Daoy (cell line): ENCODE results near the gene LRRC15. TPM values are rescaled to one million over a fixed set of nuclear protein-coding genes. Genes with fewer than 3 reads are reported as not detected.

ENCODE experiments used
- DNase-seq: peaks from one replicate; pipeline ENCODE4 v3.0.0-alpha.2; 2015; ENCODE audit warnings: low read depth
- total RNA-seq: library from RNA; depleted of rRNA; stranded (reverse); fragments of >200 nt; shearing (Covaris generic); gene quantifications from 2 replicates; pipeline ENCODE4 v1.2.3, GENCODE V29; 2014

LRRC15 gene
- total RNA-seq, 1 experiment from 2014 or later: 2.9 TPM

DNA sequence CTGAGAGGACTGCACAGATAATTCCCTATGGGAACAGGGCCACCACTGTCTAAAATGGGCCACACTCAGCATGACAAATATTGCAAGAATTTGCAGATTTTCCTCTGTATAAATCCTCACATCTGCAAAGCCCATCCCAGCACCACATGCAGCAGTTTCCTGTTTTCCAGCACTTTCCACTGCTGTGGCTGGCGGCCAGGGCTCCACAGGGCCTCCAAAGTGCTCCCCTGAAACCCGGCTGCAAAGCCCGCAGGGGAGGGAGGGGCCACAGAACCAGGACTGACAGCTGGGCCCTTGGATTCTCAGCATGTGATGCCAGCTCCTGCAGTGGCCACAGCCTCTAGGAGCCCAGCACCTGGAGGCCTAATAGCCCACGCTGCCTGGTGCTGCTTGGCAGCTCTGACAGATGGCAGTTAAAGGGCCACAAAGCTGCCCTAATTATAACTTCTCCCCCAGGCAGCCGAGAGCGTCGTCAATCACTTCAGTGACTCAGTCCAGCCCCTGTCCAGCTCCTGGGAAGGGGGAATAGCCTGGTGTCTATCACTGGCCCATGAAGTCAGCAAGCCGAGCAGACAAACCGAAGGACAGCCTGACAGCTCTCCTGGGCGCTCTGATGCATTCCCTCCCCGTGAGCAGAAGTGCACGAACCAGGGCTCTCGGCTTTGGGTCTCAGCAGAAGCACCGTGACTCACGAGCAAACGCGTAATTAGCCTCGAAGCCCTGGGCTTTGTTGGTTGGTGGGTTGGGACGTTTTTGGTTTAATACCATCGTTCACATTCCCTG lies 4.7 kb downstream of the LRRC15 start:
- DNase-seq: peak; percentile 80

DNA sequence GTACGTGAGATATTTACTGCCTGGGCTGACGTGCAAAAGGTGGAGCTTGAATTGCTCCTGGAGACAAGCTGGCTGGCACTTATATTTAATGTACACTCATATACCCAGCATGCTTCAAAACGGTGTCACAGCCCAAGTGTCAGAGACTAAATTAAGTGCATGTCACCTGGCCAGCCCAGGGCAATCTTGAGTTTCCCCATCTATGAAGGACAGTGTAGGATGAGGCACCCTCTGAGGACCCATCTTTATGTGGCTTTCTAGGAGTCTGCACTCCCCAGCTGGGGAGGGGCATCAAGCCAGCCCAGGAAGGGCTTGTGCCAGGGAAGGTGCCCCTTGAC lies 5.3 kb downstream of the LRRC15 start:
- no peak for DNase-seq

GRCh38 chr3:194360568-194360967 lies 9.0 kb downstream of the LRRC15 start:
- DNase-seq: no peak

GRCh38 chr3:194357681-194358080 lies 11.9 kb downstream of the LRRC15 start:
- no peak for DNase-seq

DNA sequence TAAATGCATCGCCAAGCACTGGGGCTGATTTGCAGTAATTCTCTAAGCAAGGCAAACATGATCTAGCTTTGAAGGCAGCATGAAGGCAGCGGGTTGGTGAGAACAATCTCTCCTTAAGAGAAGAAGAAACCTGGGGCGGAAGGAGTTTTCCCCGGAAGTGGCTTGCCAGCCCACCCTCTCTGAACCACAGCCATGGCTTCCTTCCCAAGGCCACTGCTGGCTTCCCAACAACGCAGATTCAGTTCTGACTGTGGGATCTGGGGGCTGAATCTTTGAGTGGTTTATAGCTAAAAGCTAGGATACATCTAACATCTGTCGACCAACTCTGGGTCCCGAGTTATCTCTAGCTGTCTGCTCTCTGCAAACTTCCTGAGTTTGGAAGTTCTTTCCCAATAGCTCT lies 14.2 kb downstream of the LRRC15 start:
- no peak for DNase-seq

DNA sequence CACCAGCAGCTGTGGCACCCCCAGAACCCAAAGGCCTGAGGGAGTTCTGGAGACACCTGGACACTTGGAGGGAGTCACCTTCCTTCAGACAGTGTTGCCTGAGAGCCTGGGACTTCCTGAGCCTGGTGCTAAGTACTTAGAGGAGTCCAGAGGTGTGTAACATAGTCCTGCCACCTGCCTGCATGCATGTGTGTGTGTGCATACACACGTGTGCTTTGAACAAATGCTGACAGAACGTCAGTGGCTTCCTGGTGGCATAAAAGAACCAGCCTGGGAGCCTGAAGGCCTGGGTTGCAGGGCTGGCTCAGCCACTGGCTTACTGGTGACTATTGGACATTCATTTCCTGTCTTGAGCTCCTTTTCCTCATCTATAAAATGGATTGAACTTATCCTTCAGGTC lies 15.2 kb downstream of the LRRC15 start:
- DNase-seq: no peak

DNA sequence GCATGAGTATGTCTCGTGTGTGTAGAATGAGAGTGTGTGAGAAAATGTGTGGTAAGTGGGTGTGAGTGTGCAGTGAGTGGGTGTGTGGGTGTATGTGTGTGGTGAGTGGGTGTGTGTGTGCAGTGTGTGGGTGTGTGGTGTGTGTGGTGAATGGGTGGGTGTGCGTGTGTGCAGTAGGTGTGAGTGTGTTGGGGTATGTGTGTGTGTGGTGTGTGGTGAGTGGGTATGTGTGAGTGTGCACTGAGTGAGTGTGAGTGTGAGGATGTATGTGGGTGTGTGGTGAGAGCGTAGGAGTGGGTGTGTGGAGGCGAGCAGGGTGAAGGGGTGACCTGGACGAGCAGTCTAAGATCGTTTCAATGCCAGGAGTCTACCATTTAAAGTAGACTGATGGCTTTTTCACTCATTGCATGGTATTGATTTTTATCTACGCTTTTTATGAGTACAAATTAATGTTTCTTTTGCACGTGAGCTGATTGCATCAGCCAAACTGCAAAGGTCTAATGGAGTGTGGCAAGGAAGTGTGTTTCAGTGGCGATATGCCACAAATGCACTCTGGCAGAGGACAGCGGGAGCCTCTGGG lies 16.8 kb downstream of the LRRC15 start:
- no peak for DNase-seq

DNA sequence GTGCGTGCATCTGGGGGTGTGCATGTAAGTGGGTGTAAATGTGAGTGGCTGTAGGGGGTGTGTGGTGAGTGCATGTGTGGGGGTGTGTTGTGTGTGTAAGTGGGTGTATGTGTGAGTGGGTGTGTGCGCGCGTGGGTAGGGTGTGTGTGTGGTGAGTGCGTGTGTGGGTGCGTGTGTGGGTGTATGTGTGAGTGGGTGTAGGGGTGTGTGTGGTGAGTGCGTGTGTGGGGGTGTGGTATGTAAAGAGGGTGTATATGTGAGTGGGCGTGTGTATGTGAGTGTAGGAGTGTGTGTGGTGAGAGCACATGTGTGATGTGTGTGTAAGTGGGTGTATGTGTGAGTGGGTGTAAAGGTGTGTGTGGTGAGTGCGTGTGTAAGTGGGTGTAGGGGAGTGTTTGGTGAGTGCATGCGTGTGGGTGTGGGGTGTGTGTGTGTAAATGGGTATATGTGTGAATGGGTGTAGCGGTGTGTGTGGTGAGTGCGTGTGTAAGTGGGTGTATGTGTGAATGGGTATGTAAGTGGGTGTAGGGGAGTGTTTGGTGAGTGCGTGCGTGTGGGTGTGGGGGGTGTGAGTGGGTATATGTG lies 17.5 kb downstream of the LRRC15 start:
- no peak for DNase-seq

GRCh38 chr3:194351080-194351672 lies 18.4 kb downstream of the LRRC15 start, which contains the start of gene CPN2:
Gene CPN2, minus strand, starts transcription at chr3:194351328. Its CDS starts 8,626 bp downstream, at chr3:194342702.
- DNase-seq: no peak

DNA sequence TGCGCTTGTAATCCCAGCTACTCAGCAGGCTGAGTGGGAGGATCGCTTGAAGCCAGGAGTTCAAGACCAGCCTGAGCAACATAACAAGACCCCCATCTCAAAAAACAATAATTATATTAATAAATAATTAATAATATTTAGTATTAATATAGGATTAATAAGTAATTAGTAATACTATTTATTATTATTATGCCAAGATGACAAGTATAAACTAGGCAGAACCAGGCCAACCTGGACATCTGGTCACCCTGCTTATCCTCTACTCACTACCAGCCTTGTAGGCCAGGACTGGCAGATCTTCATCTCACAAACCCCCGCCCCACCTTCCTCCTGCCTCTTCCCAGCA lies 18.8 kb downstream of the LRRC15 start:
- no peak for DNase-seq

GRCh38 chr3:194348354-194348753 lies 21.2 kb downstream of the LRRC15 start:
- no peak for DNase-seq

- peak; percentile 39 for DNase-seq
These were observed 22.9 kb downstream of the LRRC15 start for GRCh38 chr3:194346621-194347020.

DNA sequence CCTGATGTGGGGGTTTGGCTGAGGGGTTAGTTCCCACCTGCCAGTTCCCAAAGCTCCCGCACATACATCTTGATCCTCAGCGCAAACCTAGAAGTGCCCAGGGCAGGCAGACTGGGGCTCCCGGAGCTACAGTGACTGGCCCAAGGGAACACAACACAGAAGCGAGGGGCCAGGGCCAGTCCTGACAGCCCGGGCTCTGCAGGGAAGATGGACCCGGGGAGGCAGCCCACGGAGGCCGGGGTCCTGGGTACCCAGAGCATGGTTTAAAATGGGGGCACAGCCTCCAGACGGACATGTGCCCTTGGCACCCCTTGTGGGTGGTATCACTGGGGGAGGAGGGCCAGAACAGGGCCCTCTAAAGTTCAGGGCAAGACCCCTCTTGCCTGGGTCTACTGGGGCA lies 23.5 kb downstream of the LRRC15 start:
- no peak for DNase-seq

- DNase-seq: peak; percentile 77
These were observed 25.5 kb downstream of the LRRC15 start for GRCh38 chr3:194344012-194344411.

GRCh38 chr3:194343561-194343893 lies 26.0 kb downstream of the LRRC15 start:
- DNase-seq: no peak

- no peak for DNase-seq
These were observed 26.5 kb downstream of the LRRC15 start for GRCh38 chr3:194342861-194343560.

GRCh38 chr3:194340757-194341400 lies 28.7 kb downstream of the LRRC15 start:
- DNase-seq: no peak

DNA sequence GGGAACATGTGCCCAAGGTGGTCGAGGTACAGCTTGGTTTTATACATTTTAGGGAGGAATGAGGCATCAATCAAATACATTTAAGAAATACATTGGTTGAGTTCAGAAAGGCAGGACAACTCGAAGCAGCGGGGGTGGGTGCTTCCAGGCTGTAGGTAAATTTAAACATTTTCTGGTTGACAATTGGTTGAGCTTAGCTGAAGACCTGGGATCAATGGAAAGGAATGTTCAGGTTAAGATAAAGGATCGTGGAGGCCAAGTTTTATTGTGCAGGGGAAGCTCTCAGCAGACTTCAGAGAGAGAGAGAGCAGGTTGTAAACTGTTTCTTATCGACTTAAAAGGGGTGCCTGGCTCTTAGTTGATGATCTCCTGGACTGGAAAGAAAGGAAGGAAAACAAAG lies 29.7 kb downstream of the LRRC15 start:
- DNase-seq: no peak

DNA sequence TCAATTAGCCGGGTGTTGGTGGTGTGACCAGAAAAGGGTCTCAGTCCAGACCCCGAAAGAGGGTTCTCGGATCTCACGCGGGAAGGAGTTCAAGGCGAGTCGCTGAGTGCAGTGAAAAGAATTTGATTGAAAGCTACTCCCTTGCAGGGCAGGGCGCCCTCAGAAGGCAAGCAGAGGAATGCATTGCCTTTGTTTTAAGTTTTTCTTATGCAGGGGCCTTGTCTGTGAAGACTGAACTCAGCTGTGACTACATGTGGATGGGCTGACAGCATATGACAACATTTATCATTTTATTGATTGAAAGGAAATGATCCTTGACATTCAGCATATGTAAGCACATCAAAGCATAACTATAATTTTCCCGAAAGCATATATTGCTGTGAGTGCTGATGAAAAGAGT lies 30.2 kb downstream of the LRRC15 start:
- DNase-seq: no peak

DNA sequence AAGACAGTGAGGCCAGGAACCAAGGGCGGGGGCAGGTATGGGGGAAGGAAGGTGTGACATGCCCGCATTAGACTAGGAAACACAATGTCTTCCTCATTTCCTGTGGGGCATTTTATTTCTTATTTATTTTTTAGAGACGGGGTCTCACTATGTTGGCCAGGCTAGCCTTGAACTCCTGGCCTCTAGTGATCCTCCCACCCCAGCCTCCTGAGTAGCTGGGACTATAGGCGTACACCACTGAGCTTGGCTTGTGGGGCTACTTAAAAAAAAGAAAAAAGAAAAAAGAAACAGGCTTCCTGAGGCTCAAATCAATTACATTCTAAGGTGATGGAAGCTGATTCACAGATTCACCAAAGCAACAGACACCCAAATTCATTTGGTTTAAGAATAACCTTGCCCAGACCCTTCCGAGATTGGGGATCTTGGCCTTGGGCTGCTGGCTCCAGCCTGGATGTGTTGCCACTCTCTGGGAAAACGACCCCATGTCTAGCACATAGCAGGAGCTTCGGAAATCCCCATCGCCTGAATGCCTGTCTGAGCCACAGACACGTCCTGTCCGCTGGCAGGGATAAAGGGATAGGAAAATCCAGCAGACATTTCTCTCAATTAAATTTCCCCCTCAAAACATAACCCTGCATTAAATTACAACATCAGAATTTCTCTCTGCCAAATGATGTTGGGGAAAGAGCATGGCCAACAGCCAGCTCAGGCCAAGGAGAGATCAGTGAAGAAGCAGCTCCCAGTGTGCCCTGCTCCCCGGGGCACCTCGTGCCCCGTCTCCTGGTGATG lies 31.4 kb downstream of the LRRC15 start:
- peak; percentile 62 for DNase-seq
